Brain pericyte (primary cell): ENCODE measurements around the gene BICC1.

ENCODE experiments used
- DNase-seq: peaks from one replicate; pipeline ENCODE4 v3.0.0-alpha.2; 2012; ENCODE audit warnings: low read depth, low spot score

Gene BICC1

DNA sequence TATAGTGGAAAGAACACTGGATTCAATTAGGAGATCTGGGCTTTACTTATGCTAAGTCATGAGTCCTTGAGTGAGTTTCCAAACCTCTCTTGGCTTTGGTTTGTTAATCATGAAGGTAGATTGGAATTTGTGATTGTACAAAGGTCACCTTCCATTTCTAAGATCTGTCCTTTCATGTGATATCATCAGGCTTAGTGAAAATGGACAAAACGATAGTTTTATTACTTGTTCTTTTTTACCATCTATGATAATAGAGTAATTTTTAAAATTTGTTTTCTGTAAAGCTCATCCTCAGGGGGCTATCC lies 309.0 kb downstream of the BICC1 start:
- no peak for DNase-seq

DNA sequence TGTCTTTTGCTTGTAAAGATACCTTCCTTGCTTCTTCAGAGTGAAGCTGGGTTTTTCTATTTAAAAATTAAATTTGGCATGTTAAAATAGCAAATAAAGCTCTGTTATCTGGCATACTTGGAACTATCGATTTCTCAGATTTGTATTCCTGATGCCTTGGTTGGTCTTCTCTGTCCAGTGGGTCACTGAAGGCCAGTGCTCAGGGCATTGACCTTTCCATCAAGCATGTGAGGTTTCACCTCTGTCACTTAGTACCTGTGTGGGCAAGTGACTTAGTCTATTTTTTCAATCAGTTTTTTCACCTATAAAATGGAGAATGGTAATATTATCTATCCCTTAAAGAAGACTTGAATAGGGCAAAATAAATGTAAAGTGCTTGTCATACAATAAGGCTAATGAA lies 311.3 kb downstream of the BICC1 start:
- no peak for DNase-seq

DNA sequence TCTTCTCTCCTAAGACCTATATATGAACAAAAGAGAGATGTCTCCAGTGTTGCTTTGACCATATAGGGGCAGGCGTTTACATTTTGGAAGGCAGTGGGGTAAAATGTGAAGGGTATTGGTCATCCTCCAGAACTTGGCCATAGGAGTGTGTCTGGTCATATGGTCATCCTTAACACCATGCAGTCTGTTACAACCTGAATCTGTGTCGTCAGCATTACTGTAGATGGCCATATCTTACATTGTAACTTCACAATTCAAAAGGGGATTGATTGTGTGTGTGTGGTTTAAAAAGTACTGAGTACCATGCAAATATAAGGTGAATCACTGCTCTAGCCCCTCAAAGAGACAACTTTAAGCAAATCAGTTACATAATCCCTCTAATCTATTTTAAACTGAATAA lies 311.7 kb downstream of the BICC1 start:
- no peak for DNase-seq

DNA sequence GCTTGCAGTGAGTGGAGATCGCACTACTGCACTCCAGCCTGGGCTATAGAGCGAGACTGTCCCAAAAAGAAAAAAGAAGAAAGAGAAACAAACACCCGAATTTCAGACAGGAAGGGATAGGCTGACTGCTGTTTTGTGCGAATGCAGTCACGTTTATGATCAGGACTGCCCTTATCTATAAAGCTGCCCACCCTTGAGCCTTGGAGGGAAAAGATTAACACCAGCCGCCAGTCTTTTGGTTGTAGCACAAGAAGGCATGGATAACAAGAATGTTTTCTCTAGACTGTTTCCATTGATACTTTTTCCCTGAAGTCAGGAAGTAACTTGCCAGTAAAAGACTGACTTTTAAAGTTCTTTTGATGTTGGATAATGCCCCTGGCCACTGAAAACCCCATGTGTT lies 314.0 kb downstream of the BICC1 start:
- no peak for DNase-seq

DNA sequence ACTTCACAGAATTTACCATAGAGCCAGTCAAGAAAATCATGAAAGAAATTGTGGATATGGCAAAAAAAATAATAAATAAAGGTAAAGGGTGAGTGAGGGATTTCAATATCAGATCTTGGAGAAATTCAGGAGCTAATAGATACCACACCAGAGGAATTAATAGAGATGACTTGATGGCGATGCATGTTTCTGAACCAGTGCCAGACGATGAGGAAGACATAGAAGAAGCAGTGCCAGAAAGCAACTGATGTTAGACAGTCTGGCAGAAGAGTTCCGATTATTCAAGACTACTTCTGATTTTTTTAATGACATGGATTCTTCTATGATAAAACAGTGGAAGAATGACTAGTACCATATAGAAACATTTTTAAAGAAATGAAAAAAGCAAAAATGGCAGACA lies 314.7 kb downstream of the BICC1 start:
- DNase-seq = no peak

DNA sequence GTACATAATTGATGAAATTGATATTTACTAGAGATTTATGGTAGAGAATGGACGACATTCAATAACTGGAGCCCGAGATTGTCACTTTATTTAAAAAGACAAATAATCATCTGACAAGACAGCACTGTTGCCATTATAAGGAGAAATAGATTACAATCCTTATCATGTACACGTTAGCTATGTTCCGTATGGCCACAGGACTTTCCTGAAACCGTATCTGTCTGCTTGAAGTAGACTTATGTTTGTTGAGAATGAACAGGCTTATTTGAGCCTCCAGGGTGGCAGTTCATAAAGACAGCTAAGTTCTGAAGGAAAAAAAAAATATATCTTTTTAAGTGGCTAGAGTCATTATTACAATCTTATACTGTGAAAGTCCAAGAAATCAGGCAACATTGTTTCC lies 317.2 kb downstream of the BICC1 start:
- DNase-seq = no peak

DNA sequence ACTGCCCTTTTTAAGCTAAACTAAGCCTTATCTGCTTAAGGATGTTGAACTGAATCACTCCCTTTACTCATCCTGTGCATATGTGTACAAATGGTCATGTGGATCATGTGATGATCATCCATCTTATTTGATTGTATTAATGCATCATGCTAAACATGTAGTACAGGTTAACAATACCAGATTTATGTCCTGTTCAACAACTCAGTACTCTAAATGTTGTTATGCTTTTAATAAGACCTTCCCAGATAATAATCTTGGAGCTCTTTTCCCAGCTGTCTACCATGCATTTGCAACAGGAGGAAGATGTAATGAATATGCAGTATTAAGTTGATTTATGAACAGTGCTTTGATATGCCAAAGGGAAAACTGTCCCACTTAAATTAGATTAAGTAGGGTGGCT lies 318.0 kb downstream of the BICC1 start:
- DNase-seq = no peak

DNA sequence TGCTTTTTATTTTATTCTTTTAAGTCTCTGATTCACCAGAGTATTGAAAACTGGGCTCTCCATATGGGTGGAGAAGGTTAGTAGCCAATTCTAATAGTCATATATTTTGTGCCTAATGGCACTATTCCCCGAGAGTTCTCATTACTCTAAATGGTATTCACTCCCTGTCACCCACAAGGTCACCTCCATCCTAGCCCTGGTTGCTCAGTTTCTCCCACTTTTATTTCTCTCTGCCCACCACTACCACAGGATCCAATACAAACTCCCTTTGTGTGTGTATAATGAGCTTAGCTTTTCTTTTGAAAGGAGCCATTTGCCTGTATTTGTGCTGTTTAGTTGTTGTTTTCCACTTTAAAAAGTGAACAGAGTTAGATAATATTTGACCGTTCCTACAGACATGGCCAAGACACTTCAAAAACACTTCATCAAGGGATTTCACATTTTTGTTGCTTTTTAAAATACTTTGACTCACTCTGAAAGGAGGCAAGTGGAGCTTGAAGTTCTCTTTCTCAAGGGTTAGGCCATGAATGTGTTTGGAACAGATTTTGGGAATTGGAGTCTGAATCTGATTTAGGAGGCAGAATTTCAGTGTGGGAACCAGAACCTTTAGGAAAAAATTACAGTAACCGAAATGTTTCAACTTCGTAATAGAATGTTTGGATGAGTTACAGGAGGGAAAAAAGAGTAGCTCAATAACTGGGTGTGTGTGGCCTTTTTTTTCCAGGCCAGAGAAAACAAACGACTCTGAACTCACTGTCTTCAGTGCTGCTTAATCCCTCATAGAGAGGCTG lies 321.3 kb downstream of the BICC1 start:
- DNase-seq = no peak

DNA sequence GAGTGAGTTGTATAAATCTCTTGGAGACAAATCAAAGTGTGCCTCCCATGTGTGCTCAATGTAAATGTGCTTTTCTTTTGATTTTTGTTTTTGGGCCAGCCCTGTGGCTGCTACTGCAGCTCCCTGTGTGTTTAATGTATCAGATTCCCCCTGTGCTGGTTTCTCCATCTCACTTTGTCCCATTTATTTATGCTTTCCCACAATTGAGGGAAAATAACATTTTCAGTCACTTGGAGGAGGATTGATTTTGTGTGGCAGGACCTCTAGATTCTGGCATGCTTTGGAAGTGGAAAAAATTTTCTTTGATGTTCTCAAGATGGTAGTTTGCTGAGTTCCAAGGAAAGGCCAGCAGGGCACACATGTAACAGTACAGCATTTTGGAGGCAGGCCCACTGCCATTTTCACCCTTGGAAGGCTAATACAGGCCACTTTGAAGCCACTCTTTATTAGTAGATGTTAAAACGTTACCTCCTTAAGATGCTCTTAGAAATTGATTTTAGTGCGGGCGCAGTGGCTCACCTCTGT lies 323.6 kb downstream of the BICC1 start:
- DNase-seq = no peak

DNA sequence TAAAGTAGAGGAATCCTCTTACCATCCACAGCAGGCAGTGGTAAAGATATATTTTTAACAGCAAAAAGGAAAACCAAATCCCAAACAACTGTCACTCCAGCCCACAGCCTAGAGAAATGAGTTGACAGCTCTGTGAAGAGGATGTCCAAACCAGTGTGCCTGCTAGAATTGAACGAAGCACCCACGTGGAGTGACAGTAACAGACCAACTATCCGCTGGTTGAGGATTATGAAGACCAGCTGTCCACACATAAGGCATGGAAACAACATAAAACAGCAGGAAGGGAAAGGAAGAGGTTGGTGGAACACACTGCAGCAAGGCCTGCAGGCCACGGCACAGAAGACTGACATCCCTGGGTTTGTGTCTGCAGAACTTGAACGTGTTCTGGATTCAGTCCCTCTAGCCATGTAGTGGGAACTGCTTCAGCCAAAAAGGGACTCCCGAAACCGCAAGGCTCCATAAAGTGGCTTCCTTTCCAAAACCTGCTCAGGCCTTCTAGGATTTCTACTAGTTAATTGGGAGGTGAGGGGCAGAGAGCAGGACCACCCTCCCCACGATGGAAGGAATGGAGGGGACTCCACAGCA lies 324.4 kb downstream of the BICC1 start:
- DNase-seq = no peak

DNA sequence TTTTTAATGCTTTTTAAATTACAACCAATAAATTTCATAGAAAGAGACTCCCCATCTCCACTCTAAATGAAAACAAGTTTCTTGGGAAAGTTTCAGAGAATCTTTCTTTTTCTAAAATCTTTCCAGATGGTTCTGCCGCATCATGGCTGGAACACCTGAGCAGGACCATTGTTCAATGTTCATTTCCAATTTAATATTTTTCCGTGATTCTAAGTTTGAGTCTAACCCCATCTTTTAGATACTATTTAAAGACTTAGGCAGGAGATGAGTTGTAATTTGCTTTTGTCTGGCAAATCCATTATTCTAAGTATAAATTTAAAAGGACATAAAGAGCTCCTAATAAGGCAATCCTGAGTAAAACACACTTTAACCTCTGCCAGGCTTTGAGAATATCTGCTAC lies 325.2 kb downstream of the BICC1 start:
- no peak for DNase-seq

DNA sequence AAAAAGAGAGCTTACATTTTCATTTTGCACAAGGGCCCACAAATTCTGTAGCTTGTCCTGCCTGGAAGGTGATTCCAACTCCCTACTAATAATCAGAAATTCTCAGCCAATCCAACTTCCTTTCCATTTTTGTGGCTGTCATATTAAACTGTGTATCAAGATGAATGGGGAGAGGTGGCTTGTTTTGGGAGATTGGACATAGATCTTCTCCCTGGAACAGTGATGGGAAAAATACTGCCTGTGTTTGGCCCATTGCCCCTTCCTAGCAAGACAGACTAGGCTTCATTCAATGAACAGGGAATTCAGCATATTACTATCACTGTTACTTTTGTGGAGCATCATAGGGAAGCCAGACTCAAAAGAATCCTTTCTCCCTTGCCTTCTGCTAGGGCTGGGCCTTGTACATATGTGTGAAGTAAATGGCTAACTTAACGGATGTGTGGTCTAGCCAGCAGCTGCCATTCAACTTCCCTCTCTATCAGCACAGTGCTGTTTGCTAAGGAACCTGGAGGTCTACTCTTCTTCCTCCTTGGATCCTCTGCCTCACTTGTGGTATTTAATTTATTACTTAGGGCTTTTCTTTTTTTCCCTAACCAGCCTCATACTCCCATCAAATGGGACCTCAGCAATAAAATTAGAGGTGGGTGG lies 326.0 kb downstream of the BICC1 start:
- DNase-seq = no peak

DNA sequence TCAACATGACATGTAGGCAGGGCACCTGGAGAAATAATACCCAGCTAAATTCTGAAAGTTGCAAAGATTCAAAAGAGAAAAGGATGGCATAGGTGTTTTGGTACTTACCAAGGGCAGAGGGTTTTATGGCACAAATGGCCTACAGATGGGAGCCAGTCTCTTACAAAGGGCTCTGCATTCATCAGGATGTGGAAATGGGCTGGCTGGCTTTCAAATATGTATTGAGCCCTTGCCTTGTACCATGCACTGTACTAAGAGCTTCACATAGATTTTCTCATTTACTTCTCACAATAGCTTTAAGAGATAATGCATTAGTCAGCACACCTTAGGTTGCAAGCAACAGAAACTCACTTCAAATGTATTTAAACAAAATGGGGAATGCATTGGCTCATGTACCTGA lies 327.1 kb downstream of the BICC1 start:
- no peak for DNase-seq

DNA sequence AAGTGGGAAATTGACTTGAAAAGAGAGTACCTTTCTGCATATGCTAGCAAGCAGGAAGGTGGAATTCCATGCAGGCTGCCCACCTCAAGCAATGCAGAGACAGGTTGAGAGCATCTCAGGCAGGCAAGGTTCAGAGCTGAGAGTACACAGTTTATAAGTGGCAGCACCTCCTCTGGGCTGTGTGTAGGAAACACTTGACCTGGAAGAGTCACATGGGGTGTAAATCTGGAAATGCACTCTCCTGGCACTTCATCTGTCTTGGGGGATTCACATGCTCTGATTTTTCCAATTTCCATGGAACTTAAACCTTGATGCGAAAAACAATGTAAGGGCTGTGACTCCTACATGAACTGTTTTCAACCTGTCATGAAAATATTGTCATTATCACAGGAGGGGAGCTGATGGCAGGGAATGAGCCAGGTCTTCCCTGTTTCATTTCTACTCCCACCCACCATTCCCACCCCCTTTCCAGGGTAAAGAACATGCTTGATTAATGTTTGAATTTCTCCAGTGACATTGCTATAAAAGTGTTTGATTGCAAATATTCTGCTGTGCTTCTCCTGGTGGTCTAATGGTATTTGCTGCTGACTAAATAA lies 328.3 kb downstream of the BICC1 start:
- no peak for DNase-seq

DNA sequence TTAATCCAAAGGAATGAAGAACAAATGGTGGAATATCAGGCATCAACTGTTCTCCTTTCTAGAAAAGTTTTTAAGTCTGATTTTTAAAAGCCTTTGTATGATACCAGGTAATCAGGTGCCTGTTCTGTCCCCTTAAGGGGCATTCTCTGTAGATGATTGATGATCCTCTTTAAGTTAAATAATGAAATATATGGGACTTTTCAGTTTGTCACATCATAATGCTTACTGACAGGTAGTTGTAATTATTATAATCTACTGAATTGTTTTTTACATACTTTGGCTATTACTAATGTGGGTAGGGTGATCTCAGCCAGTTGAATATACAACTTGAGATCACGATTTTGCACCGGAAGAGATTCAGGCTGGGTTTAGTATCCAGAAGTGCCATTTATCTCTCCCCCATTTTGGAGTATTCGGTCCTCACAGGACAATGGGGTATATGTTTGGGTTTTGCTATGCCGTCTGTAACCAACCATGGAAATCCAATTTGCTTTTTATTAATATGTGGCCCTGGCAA lies 330.2 kb downstream of the BICC1 start:
- DNase-seq = no peak

DNA sequence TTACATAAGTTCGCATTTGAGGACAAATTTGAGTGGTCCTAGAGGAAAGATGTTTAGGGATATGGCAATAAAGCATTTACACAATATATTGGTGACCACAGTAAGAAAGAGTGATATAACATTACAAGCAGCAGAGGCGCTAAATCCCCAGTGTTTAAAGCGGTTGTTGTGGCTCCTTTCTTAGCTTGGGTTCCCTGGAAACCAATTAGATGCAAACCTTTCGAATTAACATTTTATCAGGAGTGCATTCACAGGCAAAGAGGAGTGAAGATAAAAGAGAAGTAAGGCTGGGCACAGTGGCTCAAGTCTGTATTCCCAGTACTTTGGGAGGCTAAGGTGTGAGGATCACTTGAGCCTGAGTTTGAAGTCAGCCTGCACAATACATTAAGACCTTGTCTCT lies 331.1 kb downstream of the BICC1 start:
- no peak for DNase-seq

DNA sequence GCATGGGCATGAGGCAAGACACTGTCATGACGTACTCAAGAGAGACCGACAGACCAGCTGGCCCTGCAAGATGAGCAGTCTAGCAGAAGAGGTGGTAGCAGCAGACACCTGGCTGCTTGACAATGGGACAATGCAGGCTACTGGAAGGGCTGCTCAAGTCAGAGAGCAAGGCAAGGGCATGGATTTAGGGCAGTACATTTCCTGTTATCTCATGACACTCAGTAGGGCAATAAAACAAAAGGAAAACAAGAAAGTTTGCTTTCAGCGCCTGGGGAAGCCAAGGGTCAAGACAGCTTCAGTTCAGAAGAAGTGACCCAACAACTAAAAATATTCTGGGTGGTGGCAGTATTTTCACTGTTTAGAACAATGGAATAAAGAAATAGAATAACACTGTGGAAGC lies 332.0 kb downstream of the BICC1 start:
- DNase-seq = no peak

DNA sequence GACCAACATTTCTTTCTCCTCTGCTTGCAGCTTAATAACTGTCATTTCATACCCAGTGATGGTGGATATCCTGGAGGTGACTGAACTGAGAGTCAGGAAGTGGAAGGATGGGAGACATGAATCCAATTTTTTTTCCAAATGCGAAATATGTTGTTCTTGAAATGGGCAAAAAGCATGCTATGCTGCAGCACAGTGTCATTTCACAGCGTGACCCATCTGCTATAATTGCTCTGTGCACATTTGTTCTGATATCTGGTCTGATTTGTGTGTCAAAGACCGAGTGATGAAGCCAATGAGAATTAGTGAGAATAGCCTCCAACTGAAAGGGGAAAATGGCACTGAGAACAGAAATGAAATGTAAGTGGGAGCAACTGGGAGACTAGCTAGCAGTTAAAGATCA lies 334.2 kb downstream of the BICC1 start:
- no peak for DNase-seq

DNA sequence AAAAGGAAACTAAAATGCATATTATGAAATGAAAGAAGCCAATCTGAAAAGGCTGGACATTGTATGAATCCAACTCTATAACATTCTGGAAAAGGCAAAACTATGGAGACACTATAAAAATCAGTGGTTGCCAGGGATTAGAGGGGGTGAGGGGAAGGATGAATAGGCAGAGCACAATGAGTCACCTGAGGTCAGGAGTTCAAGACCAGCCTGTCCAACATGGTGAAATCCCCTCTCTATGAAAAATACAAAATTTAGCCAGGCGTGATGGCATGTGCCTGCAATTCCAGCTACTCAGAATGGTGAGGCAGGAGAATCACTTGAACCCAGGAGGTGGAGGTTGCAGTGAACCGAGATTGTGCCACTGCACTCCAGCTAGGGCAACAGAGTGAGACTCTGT lies 338.9 kb downstream of the BICC1 start:
- no peak for DNase-seq

DNA sequence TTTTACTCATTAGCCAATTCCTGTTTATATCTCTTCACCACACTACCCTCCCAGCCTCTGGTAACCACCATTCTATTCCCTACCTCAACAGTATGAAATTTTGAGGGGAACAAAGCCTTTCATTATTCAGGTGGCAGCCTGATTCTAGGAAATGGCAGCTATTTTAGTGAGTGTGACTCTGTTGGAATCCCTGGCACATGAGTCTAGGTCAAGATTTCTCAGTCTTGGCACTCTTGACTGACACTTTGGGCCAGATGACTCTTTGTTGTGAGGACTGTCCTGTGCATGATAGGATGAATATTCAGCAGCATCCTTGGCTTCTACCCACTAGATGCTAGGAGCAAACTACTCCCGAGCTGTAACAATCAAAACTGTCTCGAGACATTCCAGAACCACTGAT lies 341.0 kb downstream of the BICC1 start:
- no peak for DNase-seq

DNA sequence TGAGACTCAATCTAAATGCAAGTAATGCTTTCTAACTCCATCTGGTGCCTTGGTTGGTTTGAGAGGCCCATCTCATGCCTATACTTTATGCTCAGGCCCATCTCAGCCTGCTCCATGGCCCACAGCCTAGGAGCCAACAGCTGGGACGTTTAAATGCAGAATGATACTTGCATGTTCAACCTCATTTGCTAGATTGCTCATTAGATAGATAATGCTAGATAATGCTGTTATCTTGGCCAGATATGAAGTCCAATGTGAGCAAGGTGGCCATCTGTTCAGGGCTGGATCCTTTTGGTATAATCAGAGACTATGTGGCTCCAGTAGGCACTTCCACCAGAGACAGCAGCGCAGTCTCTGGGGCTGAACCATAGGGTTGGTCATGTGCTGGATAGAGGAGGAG lies 342.1 kb downstream of the BICC1 start:
- no peak for DNase-seq

DNA sequence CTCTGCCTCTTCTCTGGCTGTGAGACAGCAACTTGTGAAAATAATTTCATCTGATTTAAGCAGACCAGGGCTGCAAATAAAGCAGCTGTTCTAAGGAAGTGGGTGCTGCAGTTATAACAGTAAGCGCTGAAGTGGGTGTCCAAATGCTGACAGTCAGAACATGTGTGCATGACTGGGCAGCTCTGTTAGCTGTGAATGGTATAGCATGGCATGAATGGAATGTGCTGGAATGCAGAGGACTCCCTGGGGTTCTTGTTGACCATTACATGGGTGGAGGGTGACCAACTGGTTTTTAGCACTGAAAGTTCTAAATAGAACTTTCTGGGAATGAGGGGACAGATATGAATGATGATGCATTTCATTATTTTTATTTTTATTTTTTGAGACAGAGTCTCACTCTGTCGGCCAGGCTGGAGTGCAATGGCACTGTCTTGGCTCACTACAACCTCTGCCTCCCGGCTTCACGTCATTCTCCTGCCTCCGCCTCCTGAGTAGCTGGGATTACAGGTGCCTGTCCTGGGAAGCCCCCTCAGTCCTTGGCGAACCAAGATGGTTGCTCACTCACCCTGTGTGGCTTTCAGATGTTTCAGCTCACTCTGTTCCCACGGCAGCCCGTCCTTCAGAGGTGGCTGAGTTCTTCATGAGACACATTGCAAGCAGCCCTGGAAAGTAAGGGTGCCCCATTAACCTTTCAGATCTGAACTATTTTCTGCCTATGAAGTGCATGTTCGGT lies 344.0 kb downstream of the BICC1 start:
- peak; percentile 57 for DNase-seq
